HG03039 (cell line): Measurements from ENCODE around the gene CLTB.

Experiments
- ATAC-seq: cut with Tn5 transposase; IDR thresholded peaks from one replicate; pipeline ENCODE4 v1.9.1; 2021; ENCODE audit warnings: mild to moderate bottlenecking, moderate library complexity; ENCODE audit not compliant: unreplicated experiment

CLTB gene

GRCh38 chr5:176383961-176384360 lies 32.4 kb downstream of the CLTB start:
- no peak for ATAC-seq

- no peak for ATAC-seq
Observed at GRCh38 chr5:176383248-176383905, 33.0 kb downstream of the CLTB start.

GRCh38 chr5:176382721-176383120 lies 33.6 kb downstream of the CLTB start:
- no peak for ATAC-seq

- no peak for ATAC-seq
Observed at GRCh38 chr5:176381979-176382378, 34.4 kb downstream of the CLTB start.

GRCh38 chr5:176381423-176381822 lies 34.9 kb downstream of the CLTB start:
- ATAC-seq = no peak

GRCh38 chr5:176379881-176380280 lies 36.5 kb downstream of the CLTB start:
- ATAC-seq = no peak

- ATAC-seq = no peak
Observed at GRCh38 chr5:176373100-176373818, 43.1 kb downstream of the CLTB start.

GRCh38 chr5:176371621-176372539 lies 44.5 kb downstream of the CLTB start:
- ATAC-seq = no peak

GRCh38 chr5:176369934-176370711 lies 46.2 kb downstream of the CLTB start:
- no peak for ATAC-seq

GRCh38 chr5:176368726-176369125 lies 47.6 kb downstream of the CLTB start:
- ATAC-seq = no peak

GRCh38 chr5:176366232-176366894 lies 50.0 kb downstream of the CLTB start:
- ATAC-seq = no peak

- ATAC-seq = peak; percentile 35
Observed at GRCh38 chr5:176365351-176366231, 50.7 kb downstream of the CLTB start, which contains the start of gene ARL10. Gene ARL10 (plus strand): TSS chr5:176365487. CDS start chr5:176365564, 77 bp downstream.

GRCh38 chr5:176364765-176365350 lies 51.5 kb downstream of the CLTB start:
- ATAC-seq = no peak

- no peak for ATAC-seq
Observed at GRCh38 chr5:176362233-176362490, 54.2 kb downstream of the CLTB start.

GRCh38 chr5:176361437-176362232 lies 54.7 kb downstream of the CLTB start, which contains the start of gene KIAA1191:
Gene KIAA1191 (minus strand): TSS chr5:176361764. CDS start chr5:176359508, 2,256 bp downstream.
- ATAC-seq = peak; percentile 85

GRCh38 chr5:176360894-176361436 lies 55.4 kb downstream of the CLTB start:
- ATAC-seq = no peak

- no peak for ATAC-seq
Observed at GRCh38 chr5:176359658-176360057, 56.7 kb downstream of the CLTB start.

GRCh38 chr5:176356179-176356566 lies 60.2 kb downstream of the CLTB start:
- no peak for ATAC-seq
